Measurements from ENCODE around the gene PAQR5.

DNA sequence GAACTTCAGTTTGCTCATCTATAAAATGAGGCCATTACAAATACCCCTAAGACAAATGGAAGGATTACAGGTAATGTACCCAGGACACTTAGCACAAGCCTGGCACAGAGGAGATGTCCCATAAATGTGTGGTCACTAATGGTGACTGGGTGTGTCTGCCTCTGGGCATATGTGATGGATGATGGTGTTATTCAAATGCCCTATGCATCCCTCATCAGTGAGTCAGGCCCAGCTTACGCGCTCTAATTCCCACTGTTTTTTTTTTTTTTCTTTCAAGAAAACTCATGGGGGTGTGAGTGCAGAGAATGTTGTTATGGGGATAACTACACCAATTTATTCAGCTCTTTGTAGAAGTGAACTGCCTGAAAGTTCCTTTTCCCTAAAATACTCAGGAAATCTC, 91.9 kb downstream of the PAQR5 start:
- TF ChIP-seq POLR2A (IDR thresholded peaks at IDR 0.05; ENCODE audit: low read depth, low read length) (no peak), JUN (IDR thresholded peaks at IDR 0.05; ENCODE audit: borderline replicate concordance, insufficient read depth, insufficient read length, low read depth) (no peak)

All from endothelial cell of umbilical vein (primary cell).